Effector CD8-positive, alpha-beta T cell (primary cell): ENCODE results near the gene ANP32E.
"Not testable (repeated sequence)": the region's sequence is repeated elsewhere in the genome, so short reads cannot be mapped to it uniquely, and the experiment has no call there.

ENCODE experiments used
- DNase-seq: peaks from one replicate; lab custom pipeline; 2025; lab: John Stamatoyannopoulos, UW

Gene ANP32E

GRCh38 chr1:150256554-150257341 lies 20.8 kb upstream of the ANP32E start:
- no peak for DNase-seq

GRCh38 chr1:150256198-150256553 lies 20.3 kb upstream of the ANP32E start:
- DNase-seq = no peak

- no peak for DNase-seq
These were observed 14.0 kb upstream of the ANP32E start for GRCh38 chr1:150249936-150250335.

- no peak for DNase-seq
These were observed 7.1 kb upstream of the ANP32E start for GRCh38 chr1:150243003-150243402.

- no peak for DNase-seq
These were observed 1.8 kb upstream of the ANP32E start for GRCh38 chr1:150237746-150238145.

- DNase-seq = not testable (repeated sequence)
These were observed 1.3 kb upstream of the ANP32E start for GRCh38 chr1:150237176-150237575.

GRCh38 chr1:150236614-150237100 lies 745 bp upstream of the ANP32E start:
- no peak for DNase-seq

- peak; percentile 5 for DNase-seq
These were observed 539 bp downstream of the ANP32E start for GRCh38 chr1:150235294-150235851.

- peak; percentile 80 for DNase-seq
These were observed 1.2 kb downstream of the ANP32E start for GRCh38 chr1:150234566-150235293.

GRCh38 chr1:150234309-150234565 lies 1.7 kb downstream of the ANP32E start:
- no peak for DNase-seq

GRCh38 chr1:150233359-150234308 lies 2.3 kb downstream of the ANP32E start:
- peak; percentile 12 for DNase-seq

GRCh38 chr1:150232921-150233320 lies 3.0 kb downstream of the ANP32E start:
- DNase-seq = not testable (repeated sequence)

GRCh38 chr1:150228246-150228645 lies 7.7 kb downstream of the ANP32E start:
- not testable (repeated sequence) for DNase-seq

GRCh38 chr1:150227228-150227627 lies 8.7 kb downstream of the ANP32E start:
- no peak for DNase-seq

GRCh38 chr1:150226486-150226885 lies 9.4 kb downstream of the ANP32E start:
- no peak for DNase-seq

GRCh38 chr1:150225546-150225945 lies 10.4 kb downstream of the ANP32E start:
- DNase-seq = no peak

GRCh38 chr1:150224983-150225382 lies 10.9 kb downstream of the ANP32E start:
- no peak for DNase-seq

GRCh38 chr1:150221552-150221951 lies 14.4 kb downstream of the ANP32E start:
- no peak for DNase-seq

- DNase-seq = not testable (repeated sequence)
These were observed 20.1 kb downstream of the ANP32E start for GRCh38 chr1:150215855-150216254.

- not testable (repeated sequence) for DNase-seq
These were observed 21.7 kb downstream of the ANP32E start for GRCh38 chr1:150214099-150214756.
